HG03520 (cell line): ENCODE measurements around the gene SDHA.
"Not testable (repeated sequence)": the region's sequence is repeated elsewhere in the genome, so short reads cannot be mapped to it uniquely, and the experiment has no call there.

ENCODE experiments used
- ATAC-seq: cut with Tn5 transposase; IDR thresholded peaks from one replicate; pipeline ENCODE4 v1.9.1; 2021; ENCODE audit warnings: mild to moderate bottlenecking, moderate library complexity; ENCODE audit not compliant: unreplicated experiment

The SDHA gene

GRCh38 chr5:218457-219291, 554 bp downstream of the SDHA start:
- peak; percentile 17 for ATAC-seq

DNA sequence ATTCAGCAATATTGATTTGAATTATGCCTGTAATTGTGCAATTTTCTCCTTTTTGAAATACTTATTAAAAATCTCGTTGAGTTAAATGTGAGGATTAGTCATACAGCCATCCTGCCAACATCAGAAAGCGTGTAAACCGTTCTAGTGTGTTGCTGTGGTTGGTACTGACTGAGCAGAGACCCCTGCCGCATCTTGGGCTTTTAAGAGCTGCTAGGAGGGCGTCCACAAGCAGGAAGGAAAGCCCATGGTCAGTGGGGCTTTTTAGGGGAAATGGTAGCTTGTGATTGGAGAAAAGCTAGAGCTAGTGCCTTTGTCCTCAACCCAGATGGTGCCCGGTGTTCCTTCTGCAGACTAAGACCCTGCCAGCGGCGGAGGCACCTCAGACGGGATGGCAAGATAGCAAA, 1.3 kb downstream of the SDHA start:
- no peak for ATAC-seq

DNA sequence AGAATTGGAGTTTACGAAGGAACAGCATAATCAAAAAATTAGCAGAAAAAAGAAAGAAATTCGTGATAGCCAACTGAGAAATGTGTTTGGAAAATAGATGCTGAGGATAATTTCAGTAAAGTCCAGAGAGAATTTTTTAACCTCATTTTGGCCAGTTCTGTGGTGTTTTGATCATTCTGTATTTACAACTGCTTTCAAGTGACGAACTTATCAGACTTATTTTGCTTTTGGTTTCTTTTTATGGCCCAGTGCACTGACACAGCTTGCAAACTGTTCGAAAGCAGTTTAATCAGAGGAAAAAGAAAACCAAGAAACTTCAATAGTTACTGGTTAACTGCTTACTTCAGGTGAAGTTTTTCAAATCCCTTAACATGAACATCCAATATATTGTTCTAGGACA, 1.9 kb downstream of the SDHA start:
- no peak for ATAC-seq

GRCh38 chr5:222951-223715, 5.0 kb downstream of the SDHA start:
- not testable (repeated sequence) for ATAC-seq

DNA sequence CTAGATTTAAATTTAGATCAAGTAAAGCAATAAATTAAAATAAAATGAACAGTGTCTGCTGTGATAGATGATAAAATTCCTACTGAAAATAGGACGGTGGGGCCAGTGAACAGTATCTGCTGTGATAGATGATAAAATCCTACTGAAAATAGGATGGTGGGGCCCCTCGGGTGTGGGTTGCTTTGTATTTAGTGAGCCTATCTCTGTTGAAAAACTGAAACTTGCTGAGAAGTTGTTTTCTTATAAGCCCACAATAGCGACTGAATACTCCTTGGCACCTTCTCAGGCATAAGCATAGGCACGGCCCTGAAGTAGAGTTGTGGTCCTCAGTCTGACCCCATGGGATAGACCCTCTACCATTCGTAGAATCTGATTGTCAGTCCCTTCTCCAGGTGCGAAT, 5.7 kb downstream of the SDHA start:
- ATAC-seq = no peak

GRCh38 chr5:225334-225733, 7.2 kb downstream of the SDHA start:
- no peak for ATAC-seq

DNA sequence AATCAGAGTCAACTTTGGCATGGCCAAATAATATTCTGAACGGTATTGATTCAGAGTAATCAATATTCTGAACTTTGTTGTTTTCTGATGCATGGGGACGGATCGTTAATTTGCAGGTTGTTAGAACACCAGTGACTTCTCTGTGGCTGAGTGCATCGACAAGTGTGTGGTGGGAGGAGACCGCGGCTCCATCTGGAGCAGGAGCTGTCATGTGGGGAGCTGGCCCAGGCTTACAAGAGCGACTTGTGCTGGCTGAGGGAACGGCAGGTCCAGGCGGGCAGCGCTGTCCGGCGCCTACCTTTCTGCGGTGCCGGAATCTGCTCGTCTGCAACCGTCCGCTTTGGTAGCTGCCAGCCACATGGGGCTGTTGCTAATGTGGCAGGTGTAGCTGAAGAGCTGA, 9.3 kb downstream of the SDHA start:
- ATAC-seq = not testable (repeated sequence)

DNA sequence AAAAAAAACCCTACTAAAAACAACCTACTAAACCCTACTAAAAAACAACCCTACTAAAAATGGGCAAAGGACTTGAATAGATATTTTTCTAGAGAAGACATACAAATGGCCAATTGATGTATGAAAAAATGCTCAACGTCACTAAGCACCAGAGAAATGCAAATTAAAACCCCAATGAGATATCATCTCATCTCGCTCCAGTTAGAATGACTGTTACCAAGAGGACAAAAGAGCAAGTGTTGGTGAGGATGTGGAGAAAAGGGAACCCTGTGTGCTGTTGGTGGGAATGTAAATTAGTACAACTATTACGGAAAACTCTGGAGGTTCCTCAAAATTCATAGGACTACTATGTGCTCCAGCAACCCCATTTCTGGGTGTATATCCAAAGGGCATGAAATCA, 10.8 kb downstream of the SDHA start:
- ATAC-seq = no peak

- no peak for ATAC-seq
Measured at GRCh38 chr5:230711-231110, 12.6 kb downstream of the SDHA start.

GRCh38 chr5:231661-232060, 13.5 kb downstream of the SDHA start:
- ATAC-seq = no peak

GRCh38 chr5:233426-233825, 15.3 kb downstream of the SDHA start:
- ATAC-seq = not testable (repeated sequence)

DNA sequence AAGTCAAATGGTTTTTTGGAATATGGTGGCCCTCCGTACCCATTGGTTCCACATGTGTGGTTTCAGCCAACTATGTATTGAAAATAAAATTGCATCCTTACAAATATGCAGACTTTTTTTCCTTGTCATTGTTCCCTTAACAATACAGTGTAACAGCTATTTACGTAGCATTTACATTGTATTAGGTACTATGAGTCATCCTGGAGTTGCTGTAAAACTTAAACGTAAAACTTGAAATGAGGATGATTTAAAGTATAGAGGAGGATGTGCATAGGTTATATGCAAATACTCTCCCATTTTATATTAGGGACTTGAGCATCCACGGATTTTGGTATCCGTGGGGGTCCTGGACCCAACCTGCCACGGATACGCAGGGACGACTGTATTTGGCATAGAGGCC, 16.3 kb downstream of the SDHA start:
- no peak for ATAC-seq

- ATAC-seq = not testable (repeated sequence)
Measured at GRCh38 chr5:235527-235926, 17.4 kb downstream of the SDHA start.

GRCh38 chr5:237931-238330, 19.8 kb downstream of the SDHA start:
- ATAC-seq = not testable (repeated sequence)

DNA sequence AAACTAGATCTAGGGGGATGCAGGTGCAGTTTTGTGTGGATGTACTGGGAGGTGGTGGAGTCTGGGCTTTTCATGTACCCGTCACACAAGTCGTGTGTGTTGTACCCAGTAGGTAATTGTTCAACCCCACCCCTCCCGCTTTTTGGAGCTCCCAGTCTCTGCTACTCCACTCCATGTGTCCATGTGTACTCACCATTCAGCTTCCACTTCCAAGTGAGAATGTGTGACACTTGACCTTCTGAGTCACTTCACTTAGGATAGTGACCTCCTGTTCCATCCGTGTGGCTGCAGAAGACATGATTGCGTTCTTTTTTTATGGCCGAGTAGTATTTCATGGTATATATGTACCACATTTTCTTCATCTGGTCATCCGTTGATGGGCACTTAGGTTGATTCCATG, 22.4 kb downstream of the SDHA start:
- ATAC-seq = not testable (repeated sequence)

GRCh38 chr5:241045-241669, 23.0 kb downstream of the SDHA start:
- not testable (repeated sequence) for ATAC-seq

DNA sequence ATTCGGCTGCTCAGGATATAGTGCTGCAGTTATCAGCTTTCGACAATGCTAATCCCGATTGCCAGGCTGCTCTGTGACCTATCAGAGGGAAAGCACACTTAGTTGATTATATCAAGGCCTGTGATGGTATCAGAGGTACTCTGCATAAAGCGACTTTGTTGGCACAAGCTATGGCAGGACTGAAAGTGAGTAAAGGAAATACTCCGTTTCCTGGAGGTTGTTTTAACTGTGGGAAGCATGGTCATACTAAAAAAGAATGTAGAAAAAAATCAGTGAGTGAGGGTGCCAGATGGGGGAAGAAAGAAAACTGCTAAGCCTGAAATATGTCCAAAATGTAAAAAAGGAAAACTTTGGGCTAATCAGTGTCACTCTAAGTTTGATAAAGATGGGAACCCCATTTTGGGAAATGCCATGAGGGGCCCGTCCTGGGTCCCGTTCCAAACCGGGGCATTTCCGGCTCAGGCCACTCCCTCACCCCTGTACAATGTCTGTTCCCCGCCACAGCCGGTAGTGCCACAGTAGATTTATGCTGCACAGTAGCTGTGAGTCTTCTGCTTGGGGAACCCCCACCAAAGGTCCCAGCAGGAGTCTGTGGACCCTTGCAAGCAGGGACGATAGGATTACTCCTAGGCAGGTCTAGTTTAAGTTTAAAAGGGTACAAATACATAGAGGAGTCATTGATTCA, 25.7 kb downstream of the SDHA start:
- not testable (repeated sequence) for ATAC-seq

GRCh38 chr5:245717-246116, 27.6 kb downstream of the SDHA start:
- ATAC-seq = not testable (repeated sequence)

DNA sequence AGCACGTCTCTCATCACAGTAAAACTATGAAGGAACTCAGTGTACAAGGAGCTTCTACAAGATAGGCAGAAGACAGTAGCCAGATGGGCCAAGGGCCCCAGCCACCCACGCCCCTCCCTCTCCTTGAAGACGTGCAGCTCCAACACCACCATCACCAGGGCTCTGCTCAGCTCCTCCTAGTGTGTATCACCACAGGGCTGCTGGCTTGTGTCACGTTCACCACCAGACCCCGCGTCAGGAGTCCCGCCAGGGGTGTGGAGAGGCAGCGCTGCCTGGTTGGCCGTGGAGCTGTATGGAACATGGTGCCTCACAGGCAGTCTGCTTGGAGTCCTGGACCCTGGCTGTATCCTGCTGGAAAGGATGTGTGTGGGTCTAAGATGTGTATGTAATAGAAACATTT, 32.3 kb downstream of the SDHA start:
- not testable (repeated sequence) for ATAC-seq

DNA sequence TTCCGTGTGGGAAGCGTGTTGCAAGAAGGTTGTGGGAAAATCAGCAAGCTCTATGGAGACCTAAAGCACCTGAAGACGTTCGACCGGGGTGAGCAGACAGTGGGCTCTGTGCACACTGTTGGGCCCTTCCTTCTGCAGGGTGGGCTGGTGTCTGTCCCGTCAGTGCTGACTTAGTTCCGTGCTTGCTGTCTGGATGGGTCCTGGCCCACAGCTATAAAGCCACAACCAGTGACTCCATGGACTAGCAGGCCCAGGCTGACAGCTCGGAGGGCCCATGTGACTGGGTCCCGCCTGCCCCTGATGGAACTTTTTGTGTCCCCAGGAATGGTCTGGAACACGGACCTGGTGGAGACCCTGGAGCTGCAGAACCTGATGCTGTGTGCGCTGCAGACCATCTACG, 32.9 kb downstream of the SDHA start:
- not testable (repeated sequence) for ATAC-seq

DNA sequence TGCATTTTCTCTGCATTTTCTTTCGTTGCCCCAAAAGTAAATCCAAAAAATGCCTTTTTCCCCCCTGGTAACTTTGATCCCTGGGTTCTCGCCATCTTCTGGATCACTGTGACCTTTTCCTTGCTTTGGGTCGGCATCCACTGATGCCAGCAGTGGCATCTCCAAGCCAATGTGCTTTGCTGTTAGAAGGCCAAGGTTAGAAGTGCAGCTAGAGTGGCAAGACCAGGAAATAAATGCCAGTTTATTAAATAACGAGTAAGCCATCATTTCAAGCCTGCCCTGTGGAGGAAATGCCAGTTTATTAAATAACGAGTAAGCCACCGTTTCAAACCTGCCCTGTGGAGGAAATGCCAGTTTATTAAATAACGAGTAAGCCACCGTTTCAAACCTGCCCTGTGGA, 33.4 kb downstream of the SDHA start:
- not testable (repeated sequence) for ATAC-seq
